ENCODE data around the gene PNLIP. TPM values are rescaled to one million over a fixed set of nuclear protein-coding genes. Genes with fewer than 3 reads are reported as not detected.

Gene PNLIP
- total RNA-seq, 1 donor from 2014 or later, result not detected

DNA sequence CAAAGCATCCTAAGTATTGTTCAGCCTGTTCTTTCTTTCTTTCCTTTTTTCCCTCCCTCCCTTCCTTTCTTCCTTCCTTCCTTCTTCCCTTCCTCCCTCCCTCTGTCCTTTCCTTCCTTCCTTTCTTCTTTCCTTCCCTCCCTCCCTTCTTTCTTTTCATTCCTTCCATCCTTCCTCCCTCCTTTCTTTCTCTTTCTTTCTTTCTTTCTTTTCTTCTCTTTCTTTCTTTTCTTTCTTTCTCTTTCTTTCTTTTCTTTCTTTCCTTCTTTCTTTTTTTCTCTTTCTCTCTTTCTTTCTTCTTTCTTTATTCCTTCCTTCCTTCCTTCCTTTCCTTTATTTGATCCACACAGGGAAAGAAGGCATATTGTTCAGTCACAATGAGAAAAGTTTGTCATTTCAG lies 21.2 kb downstream of the PNLIP start:
- no peaks in the 10 kb centered on the region for H3K27me3 Mint-ChIP-seq
- H3K9me3 Mint-ChIP-seq, result peaks cover 6% of the 10 kb centered on the region
- ATAC-seq (ENCODE audit: low read depth), result no peak
- H3K36me3 Mint-ChIP-seq (ENCODE audit: low read depth), result no peaks in the 10 kb centered on the region
- CTCF ChIA-PET, result no interaction called here
- no peak overlapping the region for H3K27ac Mint-ChIP-seq
- no peak overlapping the region for H3K4me3 Mint-ChIP-seq
- TF ChIP-seq, protein P1, sequence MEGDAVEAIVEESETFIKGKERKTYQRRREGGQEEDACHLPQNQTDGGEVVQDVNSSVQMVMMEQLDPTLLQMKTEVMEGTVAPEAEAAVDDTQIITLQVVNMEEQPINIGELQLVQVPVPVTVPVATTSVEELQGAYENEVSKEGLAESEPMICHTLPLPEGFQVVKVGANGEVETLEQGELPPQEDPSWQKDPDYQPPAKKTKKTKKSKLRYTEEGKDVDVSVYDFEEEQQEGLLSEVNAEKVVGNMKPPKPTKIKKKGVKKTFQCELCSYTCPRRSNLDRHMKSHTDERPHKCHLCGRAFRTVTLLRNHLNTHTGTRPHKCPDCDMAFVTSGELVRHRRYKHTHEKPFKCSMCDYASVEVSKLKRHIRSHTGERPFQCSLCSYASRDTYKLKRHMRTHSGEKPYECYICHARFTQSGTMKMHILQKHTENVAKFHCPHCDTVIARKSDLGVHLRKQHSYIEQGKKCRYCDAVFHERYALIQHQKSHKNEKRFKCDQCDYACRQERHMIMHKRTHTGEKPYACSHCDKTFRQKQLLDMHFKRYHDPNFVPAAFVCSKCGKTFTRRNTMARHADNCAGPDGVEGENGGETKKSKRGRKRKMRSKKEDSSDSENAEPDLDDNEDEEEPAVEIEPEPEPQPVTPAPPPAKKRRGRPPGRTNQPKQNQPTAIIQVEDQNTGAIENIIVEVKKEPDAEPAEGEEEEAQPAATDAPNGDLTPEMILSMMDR (IDR thresholded peaks at IDR 0.05), result no peak
- no peak for DNase-seq
- no peaks in the 10 kb centered on the region for H3K4me1 Mint-ChIP-seq
- POLR2A ChIA-PET, result no interaction called here
- intact Hi-C loops (cut with micrococcal nuclease), result no loop called here

DNA sequence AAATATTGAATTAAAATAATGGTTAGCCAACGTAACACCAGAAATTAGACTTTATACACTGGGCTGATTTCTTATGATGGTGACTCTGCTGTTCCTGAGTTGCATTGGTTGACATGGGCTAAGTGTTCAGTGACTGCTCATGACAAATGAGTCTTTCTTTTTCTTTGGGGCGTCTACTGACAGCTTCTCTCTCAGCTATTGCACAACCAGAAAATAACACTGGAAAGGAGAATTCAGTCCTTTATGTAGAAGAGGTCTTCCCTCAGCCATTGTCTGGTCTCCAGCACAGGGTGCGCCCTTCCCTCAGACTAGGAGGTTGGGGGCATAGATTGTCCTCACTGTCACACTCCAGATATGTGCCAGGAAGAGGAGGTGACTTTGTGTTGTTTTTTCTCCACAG lies 21.6 kb downstream of the PNLIP start:
- ATAC-seq (ENCODE audit: low read depth) (no peak), DNase-seq (no peak)
- intact Hi-C loops (cut with micrococcal nuclease), result no loop called here
- H3K27ac Mint-ChIP-seq, result no peak overlapping the region
- peaks cover 6% of the 10 kb centered on the region for H3K9me3 Mint-ChIP-seq
- no peaks in the 10 kb centered on the region for H3K4me1 Mint-ChIP-seq
- ChIA-PET POLR2A (no interaction called here), CTCF (no interaction called here)
- H3K4me3 Mint-ChIP-seq, result no peak overlapping the region
- H3K36me3 Mint-ChIP-seq (ENCODE audit: low read depth), result no peaks in the 10 kb centered on the region
- H3K27me3 Mint-ChIP-seq, result no peaks in the 10 kb centered on the region
- TF ChIP-seq, protein P1 (IDR thresholded peaks at IDR 0.05), result no peak

DNA sequence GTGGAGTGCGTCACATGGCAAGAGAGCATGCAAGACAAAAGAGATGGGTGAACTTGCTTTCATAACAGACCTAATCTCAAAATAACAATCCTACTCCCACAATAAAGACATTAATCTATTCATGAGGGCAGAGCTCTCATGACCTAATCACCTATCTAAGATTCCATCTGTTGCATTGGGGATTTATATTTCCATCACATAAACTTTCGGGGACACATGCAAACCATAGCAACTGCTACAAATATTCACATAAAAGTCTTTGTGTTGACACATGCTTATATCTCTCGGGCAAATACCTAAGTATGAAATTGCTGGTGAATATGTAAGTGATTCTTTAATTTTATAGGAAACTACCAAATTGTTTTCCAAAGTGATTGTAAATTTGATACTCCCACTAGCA lies 29.1 kb downstream of the PNLIP start:
- POLR2A ChIA-PET, result no interaction called here
- ATAC-seq (ENCODE audit: low read depth) (no peak), DNase-seq (no peak)
- CTCF ChIA-PET, result no interaction called here
- TF ChIP-seq, protein P1 (IDR thresholded peaks at IDR 0.05), result no peak
- Mint-ChIP-seq H3K36me3 (ENCODE audit: low read depth) (no peaks in the 10 kb centered on the region), H3K4me1 (no peaks in the 10 kb centered on the region), H3K9me3 (peaks cover 1% of the 10 kb centered on the region), H3K4me3 (no peak overlapping the region), H3K27ac (no peak overlapping the region), H3K27me3 (no peaks in the 10 kb centered on the region)
- intact Hi-C loops (cut with micrococcal nuclease), result no loop called here

DNA sequence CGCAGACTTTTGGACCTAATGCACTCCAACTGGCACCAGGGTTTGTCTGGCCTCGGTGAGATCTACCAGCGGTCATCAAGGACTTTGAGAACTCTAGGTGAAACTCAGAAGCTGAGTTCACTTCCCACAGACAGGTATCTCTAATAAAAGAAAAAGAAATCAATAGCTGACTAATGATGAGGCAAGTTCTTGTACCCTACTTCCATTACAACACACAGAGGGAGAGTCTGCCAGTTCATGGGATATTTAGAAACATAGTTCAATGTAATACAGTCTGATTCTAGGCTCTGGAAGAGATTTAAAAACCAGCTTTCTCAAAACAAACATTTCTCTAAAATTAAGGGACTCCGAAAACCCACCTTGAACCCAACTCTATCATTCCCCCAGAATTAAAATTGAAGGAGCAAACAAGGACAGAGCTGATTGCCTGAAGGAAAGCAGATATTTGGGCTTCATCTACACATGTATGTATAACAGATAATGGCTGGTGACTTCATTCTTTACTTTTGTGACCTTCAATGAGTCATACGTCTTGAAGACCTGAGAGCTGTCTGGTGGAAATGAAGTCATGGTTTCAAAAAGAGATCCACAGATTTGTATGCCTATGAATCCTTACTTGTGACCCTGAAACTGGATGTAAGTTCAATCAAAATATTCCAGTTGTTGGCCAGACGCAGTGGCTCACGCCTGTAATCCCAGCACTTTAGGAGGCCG lies 42.3 kb downstream of the PNLIP start:
- POLR2A ChIA-PET, result no interaction called here
- Mint-ChIP-seq H3K27ac (no peak overlapping the region), H3K4me1 (no peaks in the 10 kb centered on the region), H3K27me3 (no peaks in the 10 kb centered on the region), H3K9me3 (peaks cover 2% of the 10 kb centered on the region), H3K4me3 (no peak overlapping the region), H3K36me3 (ENCODE audit: low read depth) (no peaks in the 10 kb centered on the region)
- DNase-seq (no peak), ATAC-seq (ENCODE audit: low read depth) (no peak)
- CTCF ChIA-PET, result no interaction called here
- intact Hi-C loops (cut with micrococcal nuclease), result no loop called here
- TF ChIP-seq, protein P1 (IDR thresholded peaks at IDR 0.05), result no peak

DNA sequence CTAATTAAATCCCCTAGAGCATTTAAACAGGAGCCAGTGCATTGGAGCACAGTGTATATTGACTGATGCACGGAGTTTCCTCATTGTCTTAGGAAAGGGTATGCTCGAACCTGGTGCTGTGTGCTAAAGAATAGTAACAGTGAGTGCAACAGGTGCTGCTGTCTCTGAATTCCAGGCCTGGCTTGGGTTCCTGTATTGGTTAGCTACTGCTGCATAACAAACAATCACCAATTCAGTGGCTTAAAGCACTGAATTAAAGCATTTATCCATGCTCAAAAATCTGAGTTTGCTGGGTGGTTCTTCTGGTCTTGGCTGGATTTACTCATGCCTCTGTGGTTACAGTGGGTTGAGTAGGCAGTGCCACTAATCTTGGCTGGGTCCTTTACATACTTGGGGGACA lies 43.3 kb downstream of the PNLIP start:
- Mint-ChIP-seq H3K27ac (no peak overlapping the region), H3K27me3 (no peaks in the 10 kb centered on the region), H3K4me3 (no peak overlapping the region), H3K4me1 (no peaks in the 10 kb centered on the region), H3K36me3 (ENCODE audit: low read depth) (no peaks in the 10 kb centered on the region), H3K9me3 (peaks cover 2% of the 10 kb centered on the region)
- ChIA-PET CTCF (no interaction called here), POLR2A (no interaction called here)
- intact Hi-C loops (cut with micrococcal nuclease), result no loop called here
- TF ChIP-seq, protein P1 (IDR thresholded peaks at IDR 0.05), result no peak
- no peak for ATAC-seq (ENCODE audit: low read depth)
- no peak for DNase-seq
